IMR-90 (cell line): ENCODE results near the gene KIF6. TPM values are rescaled to one million over a fixed set of nuclear protein-coding genes. Genes with fewer than 3 reads are reported as not detected.

Source experiments
- ATAC-seq: fragments of 200-7000 bp; cut with Tn5 transposase; 2 replicates; pipeline ENCODE4 v1.9.1; 2020; ENCODE audit warnings: low read depth, mild to moderate bottlenecking, moderate library complexity
- BruUV-seq: library from RNA; stranded (reverse); fragments of 400-500 nt; replicated peaks from 2 replicates; lab custom pipeline; 2021; lab: Mats Ljungman, UMichigan
- CTCF ChIA-PET: fragments of 300-600 bp; formaldehyde crosslinking; extraction: SDS; loops from one replicate; lab custom pipeline; 2021; ENCODE audit warnings: antibody characterized with exemption; lab: Yijun Ruan, JAX
- POLR2A ChIA-PET: fragments of 300-600 bp; sonication (Branson Sonifier 250); formaldehyde crosslinking; loops from one replicate; lab custom pipeline; 2022; ENCODE audit warnings: antibody characterized with exemption; ENCODE audit not compliant: unreplicated experiment; lab: Charles Lee
- DNase-seq: peaks from one replicate; pipeline ENCODE4 v3.0.0; 2013
- H2AFZ ChIP-seq: replicated peaks from 2 replicates; pipeline ENCODE3; 2013; ENCODE audit warnings: low read length, mild to moderate bottlenecking; ENCODE audit not compliant: poor library complexity
- H2AK5ac ChIP-seq: 2 replicates; pipeline ENCODE4 v1.6.1; 2013; ENCODE audit warnings: low read depth, low read length, inconsistent platforms
- H2AK9ac ChIP-seq: replicated peaks from 2 replicates; pipeline ENCODE3; 2013; ENCODE audit warnings: mild to moderate bottlenecking, low read depth, low read length, moderate library complexity; ENCODE audit not compliant: poor library complexity
- H2BK120ac ChIP-seq: 2 replicates; pipeline ENCODE4 v1.6.1; 2013; ENCODE audit warnings: low read depth, low read length, inconsistent platforms
- H2BK15ac ChIP-seq: 3 replicates; pipeline ENCODE4 v1.6.1; 2013; ENCODE audit warnings: low read depth, low read length, inconsistent platforms
- H2BK20ac ChIP-seq: 2 replicates; pipeline ENCODE4 v1.6.1; 2013; ENCODE audit warnings: low read depth, mild to moderate bottlenecking, inconsistent platforms, low read length, moderate library complexity
- H2BK5ac ChIP-seq: 2 replicates; pipeline ENCODE4 v1.6.1; 2013; ENCODE audit warnings: mild to moderate bottlenecking, low read depth, low read length, inconsistent platforms; ENCODE audit not compliant: poor library complexity, severe bottlenecking
- H3K14ac ChIP-seq: replicated peaks from 2 replicates; pipeline ENCODE4 v1.6.1; 2013; ENCODE audit warnings: low read depth, low read length, inconsistent platforms
- H3K18ac ChIP-seq: 2 replicates; pipeline ENCODE4 v1.6.1; 2013; ENCODE audit warnings: low read depth, low read length, control low read depth
- H3K23ac ChIP-seq: 2 replicates; pipeline ENCODE4 v1.6.1; 2013; ENCODE audit warnings: low read depth, low read length, inconsistent platforms
- H3K27ac ChIP-seq: 2 replicates; pipeline ENCODE4 v1.5.1; 2013; ENCODE audit warnings: mild to moderate bottlenecking, control low read depth, low read length; ENCODE audit not compliant: insufficient read depth
- H3K27me3 ChIP-seq: 2 replicates; pipeline ENCODE4 v1.6.1; 2013; ENCODE audit warnings: low read length; ENCODE audit not compliant: control insufficient read depth, insufficient read depth
- H3K36me3 ChIP-seq: 2 replicates; pipeline ENCODE4 v1.6.1; 2013; ENCODE audit warnings: low read length, mixed read lengths; ENCODE audit not compliant: control insufficient read depth, insufficient read depth
- H3K4ac ChIP-seq: 2 replicates; pipeline ENCODE4 v1.6.1; 2013; ENCODE audit warnings: low read depth, low read length, inconsistent platforms
- H3K4me1 ChIP-seq: 2 replicates; pipeline ENCODE4 v1.6.1; 2013; ENCODE audit warnings: low read length, mixed read lengths; ENCODE audit not compliant: control insufficient read depth, insufficient read depth
- H3K4me2 ChIP-seq: 2 replicates; pipeline ENCODE4 v1.6.1; 2013; ENCODE audit warnings: low read depth, mild to moderate bottlenecking, control low read depth, low read length, moderate library complexity
- H3K4me3 ChIP-seq: 2 replicates; pipeline ENCODE4 v1.5.1; 2013; ENCODE audit warnings: low read depth, mild to moderate bottlenecking, control low read depth, low read length, moderate library complexity; ENCODE audit not compliant: insufficient read depth
- H3K56ac ChIP-seq: 2 replicates; pipeline ENCODE4 v1.6.1; 2013; ENCODE audit warnings: low read length, inconsistent platforms; ENCODE audit not compliant: insufficient read depth; ENCODE audit errors: extremely low read depth
- H3K79me1 ChIP-seq, 2 experiments: 2 replicates each; pipeline ENCODE4 v1.6.1; 2013; ENCODE audit warnings: low read length in 2 of 2, inconsistent platforms in 1 of 2, low read depth in 1 of 2
- H3K9ac ChIP-seq: 2 replicates; pipeline ENCODE4 v1.6.1; 2013; ENCODE audit warnings: low read depth, low read length, control low read depth
- H3K9me1 ChIP-seq: 2 replicates; pipeline ENCODE4 v1.6.1; 2013; ENCODE audit warnings: low read length, inconsistent platforms; ENCODE audit not compliant: insufficient read depth
- H3K9me3 ChIP-seq: 2 replicates; pipeline ENCODE4 v1.6.1; 2013; ENCODE audit warnings: low read length; ENCODE audit not compliant: control insufficient read depth, insufficient read depth
- H4K20me1 ChIP-seq: 2 replicates; pipeline ENCODE4 v1.6.1; 2013; ENCODE audit warnings: low read length, inconsistent platforms; ENCODE audit not compliant: insufficient read depth
- H4K5ac ChIP-seq: 2 replicates; pipeline ENCODE4 v1.6.1; 2013; ENCODE audit warnings: mild to moderate bottlenecking, low read depth, low read length, control low read depth
- H4K8ac ChIP-seq, 2 experiments: 2 replicates each; pipeline ENCODE4 v1.6.1; 2013; ENCODE audit warnings: low read depth in 2 of 2, low read length in 2 of 2, control low read depth in 1 of 2, inconsistent platforms in 1 of 2
- H4K91ac ChIP-seq: 2 replicates; pipeline ENCODE4 v1.6.1; 2013; ENCODE audit warnings: low read depth, low read length, inconsistent platforms; ENCODE audit not compliant: insufficient read depth
- BHLHE40 ChIP-seq: fragments of 150-350 bp; IDR thresholded peaks from 2 replicates; pipeline ENCODE4 v1.6.1; 2016; ENCODE audit warnings: mild to moderate bottlenecking, low read depth, low read length
- CEBPB ChIP-seq: IDR thresholded peaks from 2 replicates; pipeline ENCODE4 v1.6.1; 2012; ENCODE audit warnings: low read depth, low read length, improper control_type of control experiment
- CHD1 ChIP-seq: IDR thresholded peaks from 2 replicates; pipeline ENCODE4 v1.6.1; 2012; ENCODE audit warnings: low read depth, low read length, improper control_type of control experiment
- CTCF ChIP-seq: conservative IDR thresholded peaks from 2 replicates; pipeline ENCODE4 v1.5.1; 2012; ENCODE audit warnings: mild to moderate bottlenecking, low read depth, low read length, improper control_type of control experiment
- ELK1 ChIP-seq: fragments of 150-350 bp; IDR thresholded peaks from 2 replicates; pipeline ENCODE4 v1.6.1; 2016; ENCODE audit warnings: low read depth, mild to moderate bottlenecking, low read length, moderate library complexity, borderline replicate concordance
- FOS ChIP-seq: fragments of 150-350 bp; IDR thresholded peaks from 2 replicates; pipeline ENCODE4 v1.6.1; 2016; ENCODE audit warnings: low read depth, low read length
- MAZ ChIP-seq: IDR thresholded peaks from 2 replicates; pipeline ENCODE4 v1.6.1; 2012; ENCODE audit warnings: low read depth, mild to moderate bottlenecking, low read length, improper control_type of control experiment, moderate library complexity, borderline replicate concordance
- MXI1 ChIP-seq: IDR thresholded peaks from 2 replicates; pipeline ENCODE4 v1.6.1; 2012; ENCODE audit warnings: low read depth, mild to moderate bottlenecking, low read length, moderate library complexity, borderline replicate concordance
- NFE2L2 ChIP-seq: fragments of 150-350 bp; IDR thresholded peaks from 2 replicates; pipeline ENCODE4 v1.6.1; 2016; ENCODE audit warnings: low read depth, mild to moderate bottlenecking, low read length
- POLR2A ChIP-seq: IDR thresholded peaks from 2 replicates; pipeline ENCODE4 v1.6.1; 2012; ENCODE audit warnings: mild to moderate bottlenecking, low read depth, low read length
- RAD21 ChIP-seq: IDR thresholded peaks from 2 replicates; pipeline ENCODE4 v1.6.1; 2012; ENCODE audit warnings: low read length, improper control_type of control experiment
- RCOR1 ChIP-seq: IDR thresholded peaks from 2 replicates; pipeline ENCODE4 v1.6.1; 2012; ENCODE audit warnings: mild to moderate bottlenecking, low read length, improper control_type of control experiment; ENCODE audit not compliant: insufficient replicate concordance
- RFX5 ChIP-seq: IDR thresholded peaks from 2 replicates; pipeline ENCODE4 v1.8.0; 2012; ENCODE audit warnings: low read depth, mild to moderate bottlenecking, low read length, moderate library complexity
- WGBS, 2 experiments: methylation state at CpG; one replicate each; pipeline versions ENCODE4 v1.1.5 to v1.1.7; 2013; ENCODE audit warnings: missing lambda C conversion rate in 2 of 2; ENCODE audit not compliant: insufficient read length in 1 of 2; ENCODE audit errors: extremely low coverage in 2 of 2; 5-methylcytosine and 5-hydroxymethylcytosine counted together
- dilution Hi-C: fragments of 300-500 bp; cut with HindIII; formaldehyde crosslinking; loops from one replicate; pipeline ENCODE4 v1.14.3; 2018; ENCODE audit warnings: low sequenced_read_pairs; ENCODE audit not compliant: unreplicated experiment
- in situ Hi-C: fragments of 300-500 bp; cut with MboI; formaldehyde crosslinking; loops from 3 replicates; pipeline ENCODE4 v1.14.3; 2019; ENCODE audit warnings: low sequenced_read_pairs, inconsistent platforms, mixed read lengths
- intact Hi-C: fragments of 100-400 bp; cut with micrococcal nuclease; formaldehyde crosslinking; loops from 2 replicates; pipeline ENCODE4 v1.10.0; 2022
- polyA plus RNA-seq, 3 experiments: library from polyadenylated mRNA; depleted of rRNA; stranded (reverse); fragments of >200 nt; gene quantifications; 2 replicates each; pipeline ENCODE4 v1.2.3, GENCODE V29; 2012; ENCODE audit warnings: low replicate concordance in 1 of 3
- total RNA-seq: library from RNA; depleted of rRNA; stranded (reverse); fragments of >200 nt; gene quantifications from 2 replicates; pipeline ENCODE4 v1.2.3, GENCODE V29; 2012
- TF ChIP-seq, protein P1 (sequence below): fragments of 150-350 bp; IDR thresholded peaks from 2 replicates; pipeline ENCODE4 v1.6.1; 2017; ENCODE audit warnings: mild to moderate bottlenecking, antibody characterized with exemption, low read length, low read depth

Gene KIF6
- total and polyA plus RNA-seq, 2 of the 4 experiments (the other 2 are of a cell fraction): under 0.01 to 0.10 TPM

DNA sequence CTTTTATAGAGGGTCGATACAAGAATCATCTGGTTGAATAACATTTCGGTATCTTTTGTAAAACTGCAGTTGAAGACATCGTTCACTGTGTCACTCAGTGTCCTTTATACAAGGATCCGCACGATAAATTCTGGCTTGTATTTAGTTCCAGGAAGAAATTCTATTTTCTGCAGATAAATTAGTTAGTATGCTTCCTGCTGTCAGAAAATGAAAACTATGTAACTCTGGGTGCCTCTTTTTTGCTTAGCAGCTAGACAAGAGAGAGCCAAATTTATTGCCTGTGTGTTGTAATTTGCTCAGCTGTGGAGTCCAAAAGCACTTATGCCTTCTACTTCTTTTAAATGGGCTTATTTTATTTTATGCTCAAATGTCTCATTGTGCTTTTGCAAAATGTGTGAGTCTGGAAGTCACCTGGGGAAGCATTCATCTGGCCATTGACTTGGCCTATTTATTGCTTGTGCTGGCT, 346.2 kb downstream of the KIF6 start:
- H3K27ac ChIP-seq: no peak overlapping the region
- dilution Hi-C loops: no loop called here
- POLR2A ChIA-PET: no interaction called here

More for the DNA sequence above, 346.2 kb downstream of the KIF6 start:
- Histone ChIP-seq H2BK15ac (no peak overlapping the region), H2AK5ac (no peak overlapping the region), H3K23ac (no peak overlapping the region), H2BK20ac (no peak overlapping the region), H3K79me1 (no peaks in the 10 kb centered on the region), H3K18ac (no peak overlapping the region), H3K9ac (no peak overlapping the region), H3K27me3 (peaks cover 3% of the 10 kb centered on the region), H3K14ac (no peak overlapping the region), H3K4ac (no peak overlapping the region), H4K8ac (no peak overlapping the region), H3K4me3 (no peak overlapping the region), H3K4me2 (no peak overlapping the region), H4K91ac (no peak overlapping the region), H4K20me1 (no peaks in the 10 kb centered on the region), H3K36me3 (no peaks in the 10 kb centered on the region), H3K9me1 (no peaks in the 10 kb centered on the region), H2AFZ (no peak overlapping the region), H3K56ac (no peak overlapping the region), H3K9me3 (no peaks in the 10 kb centered on the region), H2AK9ac (no peak overlapping the region), H4K5ac (no peak overlapping the region), H2BK120ac (no peak overlapping the region), H3K4me1 (no peaks in the 10 kb centered on the region), H2BK5ac (no peak overlapping the region)
- no peak for TF ChIP-seq MAZ
- no peak for TF ChIP-seq BHLHE40
- no peak for TF ChIP-seq FOS
- TF ChIP-seq RFX5: no peak
- TF ChIP-seq ELK1: no peak
- TF ChIP-seq, protein P1, sequence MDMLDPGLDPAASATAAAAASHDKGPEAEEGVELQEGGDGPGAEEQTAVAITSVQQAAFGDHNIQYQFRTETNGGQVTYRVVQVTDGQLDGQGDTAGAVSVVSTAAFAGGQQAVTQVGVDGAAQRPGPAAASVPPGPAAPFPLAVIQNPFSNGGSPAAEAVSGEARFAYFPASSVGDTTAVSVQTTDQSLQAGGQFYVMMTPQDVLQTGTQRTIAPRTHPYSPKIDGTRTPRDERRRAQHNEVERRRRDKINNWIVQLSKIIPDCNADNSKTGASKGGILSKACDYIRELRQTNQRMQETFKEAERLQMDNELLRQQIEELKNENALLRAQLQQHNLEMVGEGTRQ: no peak
- TF ChIP-seq RCOR1: no peak
- TF ChIP-seq NFE2L2: no peak
- TF ChIP-seq CEBPB: no peak
- no peak for TF ChIP-seq MXI1
- TF ChIP-seq CTCF: no peak
- TF ChIP-seq CHD1: no peak
- TF ChIP-seq RAD21: no peak
- no peak for TF ChIP-seq POLR2A
- CTCF ChIA-PET: no interaction called here
- in situ Hi-C loops (no loop called here), intact Hi-C loops (loop anchor here (5.0 kb wide), 1 partner anchor 928 kb away; no protein-coding TSS in a partner anchor)
- no peak for ATAC-seq
- 40% methylated on average over 1 of the region's 5 CpGs; no CpG with 5 or more reads in 1 of the 2 experiments for WGBS, 2 experiments
- no TSS peak for BruUV-seq
- DNase-seq: no peak
